PC-3 (cell line): ENCODE results near the gene SIX2.

Source experiments
- CTCF ChIP-seq: fragments of 300-600 bp; sonication (generic); conservative IDR thresholded peaks from 2 replicates; pipeline ENCODE4 v1.5.1; 2017; ENCODE audit warnings: antibody characterized with exemption, low read depth, mild to moderate bottlenecking, low read length
- EZH2phosphoT487 ChIP-seq: fragments of 300-600 bp; sonication (generic); IDR thresholded peaks from 2 replicates; pipeline ENCODE4 v1.6.1; 2018; ENCODE audit warnings: mild to moderate bottlenecking, antibody characterized with exemption, low read length, borderline replicate concordance

GRCh38 chr2:45018023-45018422, 8.8 kb upstream of the SIX2 start:
- no peak for TF ChIP-seq CTCF
- TF ChIP-seq EZH2phosphoT487: no peak
